Endothelial cell (in vitro differentiated cells): ENCODE results near the gene MEAF6. TPM values are rescaled to one million over a fixed set of nuclear protein-coding genes. Genes with fewer than 3 reads are reported as not detected.

Source experiments
- DNase-seq: peaks from one replicate; pipeline ENCODE4 v3.0.0; 2021; ENCODE audit warnings: low spot score
- H3K27ac Mint-ChIP-seq: one replicate; pipeline ENCODE4 v1.8.0; 2021; ENCODE audit warnings: mixed read lengths, inconsistent platforms; ENCODE audit not compliant: unreplicated experiment
- H3K27me3 Mint-ChIP-seq: one replicate; pipeline ENCODE4 v1.8.0; 2021; ENCODE audit warnings: mild to moderate bottlenecking, moderate library complexity, mixed read lengths, inconsistent platforms; ENCODE audit not compliant: unreplicated experiment
- H3K36me3 Mint-ChIP-seq: one replicate; pipeline ENCODE4 v1.8.0; 2021; ENCODE audit warnings: mild to moderate bottlenecking, low read depth, mixed read lengths, inconsistent platforms; ENCODE audit not compliant: unreplicated experiment
- H3K4me1 Mint-ChIP-seq: one replicate; pipeline ENCODE4 v1.8.0; 2021; ENCODE audit warnings: mild to moderate bottlenecking, mixed read lengths, inconsistent platforms; ENCODE audit not compliant: unreplicated experiment
- H3K4me3 Mint-ChIP-seq: one replicate; pipeline ENCODE4 v1.8.0; 2021; ENCODE audit warnings: mild to moderate bottlenecking, mixed read lengths, inconsistent platforms; ENCODE audit not compliant: unreplicated experiment
- H3K9me3 Mint-ChIP-seq: one replicate; pipeline ENCODE4 v1.8.0; 2021; ENCODE audit warnings: mixed read lengths, inconsistent platforms; ENCODE audit not compliant: unreplicated experiment
- total RNA-seq: library from RNA; stranded (reverse); fragmentation: NEBNext Ultra II Directional; extraction: Animal tissue kit (Norgen Biotek cat#: 25700); gene quantifications from one replicate; pipeline ENCODE4 v1.2.1, GENCODE V29; 2021; ENCODE audit not compliant: unreplicated experiment
- TF ChIP-seq, protein P1 (sequence below): fragments of 200-600 bp; sonication (generic); IDR thresholded peaks from one replicate; pipeline ENCODE4 v1.5.0; 2021; ENCODE audit warnings: antibody characterized with exemption; ENCODE audit not compliant: unreplicated experiment

MEAF6 gene
- total RNA-seq, 1 donor from 2014 or later, result 50.6 TPM

- Mint-ChIP-seq H3K36me3 (peaks cover 15% of the 10 kb centered on the region), H3K4me1 (peaks cover 9% of the 10 kb centered on the region), H3K9me3 (no peaks in the 10 kb centered on the region), H3K27me3 (peaks cover 12% of the 10 kb centered on the region), H3K4me3 (no peak overlapping the region), H3K27ac (no peak overlapping the region)
- DNase-seq, result no peak
- TF ChIP-seq, protein P1, sequence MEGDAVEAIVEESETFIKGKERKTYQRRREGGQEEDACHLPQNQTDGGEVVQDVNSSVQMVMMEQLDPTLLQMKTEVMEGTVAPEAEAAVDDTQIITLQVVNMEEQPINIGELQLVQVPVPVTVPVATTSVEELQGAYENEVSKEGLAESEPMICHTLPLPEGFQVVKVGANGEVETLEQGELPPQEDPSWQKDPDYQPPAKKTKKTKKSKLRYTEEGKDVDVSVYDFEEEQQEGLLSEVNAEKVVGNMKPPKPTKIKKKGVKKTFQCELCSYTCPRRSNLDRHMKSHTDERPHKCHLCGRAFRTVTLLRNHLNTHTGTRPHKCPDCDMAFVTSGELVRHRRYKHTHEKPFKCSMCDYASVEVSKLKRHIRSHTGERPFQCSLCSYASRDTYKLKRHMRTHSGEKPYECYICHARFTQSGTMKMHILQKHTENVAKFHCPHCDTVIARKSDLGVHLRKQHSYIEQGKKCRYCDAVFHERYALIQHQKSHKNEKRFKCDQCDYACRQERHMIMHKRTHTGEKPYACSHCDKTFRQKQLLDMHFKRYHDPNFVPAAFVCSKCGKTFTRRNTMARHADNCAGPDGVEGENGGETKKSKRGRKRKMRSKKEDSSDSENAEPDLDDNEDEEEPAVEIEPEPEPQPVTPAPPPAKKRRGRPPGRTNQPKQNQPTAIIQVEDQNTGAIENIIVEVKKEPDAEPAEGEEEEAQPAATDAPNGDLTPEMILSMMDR, result no peak
Measured at GRCh38 chr1:37559080-37559479, 44.5 kb upstream of the MEAF6 start.

DNA sequence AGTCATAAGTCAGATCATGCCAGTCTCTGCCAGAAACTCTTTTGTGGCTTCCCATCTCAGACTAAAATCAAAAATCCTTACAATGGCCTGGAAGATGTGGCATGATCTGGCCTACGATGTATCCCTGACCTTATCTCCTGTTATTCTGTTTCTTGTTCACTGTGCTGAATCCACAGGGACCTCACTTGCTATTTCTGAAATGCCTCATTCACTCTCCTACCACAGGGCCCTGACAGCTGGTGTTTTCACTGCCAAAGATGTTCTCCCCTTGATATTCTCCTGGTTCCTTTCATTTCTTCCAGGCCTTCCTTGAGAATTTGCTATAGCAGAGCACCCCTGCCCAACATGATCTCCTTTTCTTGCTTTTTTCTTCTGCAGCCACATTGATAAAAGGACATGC is 43.8 kb upstream of the MEAF6 start:
- H3K27ac Mint-ChIP-seq, result peak overlapping the region; percentile 33
- H3K4me3 Mint-ChIP-seq, result peak overlapping the region; percentile 21
- no peaks in the 10 kb centered on the region for H3K9me3 Mint-ChIP-seq
- H3K4me1 Mint-ChIP-seq, result peaks cover 12% of the 10 kb centered on the region
- H3K27me3 Mint-ChIP-seq, result peaks cover 12% of the 10 kb centered on the region
- TF ChIP-seq, protein P1, result no peak
- DNase-seq, result no peak
- peaks cover 15% of the 10 kb centered on the region for H3K36me3 Mint-ChIP-seq

DNA sequence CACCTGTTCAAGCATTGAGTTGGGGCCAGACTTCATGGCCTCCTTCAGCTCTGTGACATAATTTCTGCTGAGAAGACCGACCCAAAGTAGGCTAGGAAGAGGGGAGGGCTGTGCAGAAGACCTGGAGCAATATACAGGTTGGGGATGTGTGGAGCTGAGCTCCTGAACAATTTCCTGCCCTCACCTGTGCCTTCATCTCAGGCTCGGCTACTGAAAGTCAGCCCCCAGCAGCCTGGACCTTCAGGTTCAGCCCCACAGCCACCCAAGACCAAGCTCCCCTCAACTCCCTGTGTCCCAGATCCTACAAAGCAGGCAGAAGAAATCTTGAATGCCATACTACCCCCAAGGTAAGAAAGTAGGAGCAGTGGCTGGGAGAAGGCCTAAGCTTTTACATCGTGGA is 42.8 kb upstream of the MEAF6 start:
- H3K4me3 Mint-ChIP-seq, result peak overlapping the region; percentile 86
- DNase-seq, result no peak
- peak overlapping the region; percentile 92 for H3K27ac Mint-ChIP-seq
- H3K9me3 Mint-ChIP-seq, result no peaks in the 10 kb centered on the region
- peaks cover 20% of the 10 kb centered on the region for H3K4me1 Mint-ChIP-seq
- peaks cover 12% of the 10 kb centered on the region for H3K27me3 Mint-ChIP-seq
- H3K36me3 Mint-ChIP-seq, result peaks cover 20% of the 10 kb centered on the region
- TF ChIP-seq, protein P1, result no peak

- Mint-ChIP-seq H3K9me3 (no peaks in the 10 kb centered on the region), H3K4me3 (peak within 1 kb of the TSS; percentile 86), H3K36me3 (peaks cover 24% of the 10 kb centered on the region), H3K4me1 (peaks cover 23% of the 10 kb centered on the region), H3K27ac (peak within 1 kb of the TSS; percentile 92), H3K27me3 (peaks cover 12% of the 10 kb centered on the region)
- TF ChIP-seq, protein P1, result no peak
- peak; percentile 95 for DNase-seq
Measured at GRCh38 chr1:37556712-37557196, 42.2 kb upstream of the MEAF6 start, which contains the start of gene DNALI1. DNALI1 (plus strand) TSS chr1:37556940; CDS start chr1:37556995, 55 bp downstream.

- Mint-ChIP-seq H3K36me3 (peaks cover 20% of the 10 kb centered on the region), H3K27me3 (peaks cover 12% of the 10 kb centered on the region), H3K27ac (peak within 1 kb of the TSS; percentile 95), H3K4me3 (peak within 1 kb of the TSS; percentile 99), H3K9me3 (no peaks in the 10 kb centered on the region), H3K4me1 (peaks cover 23% of the 10 kb centered on the region)
- TF ChIP-seq, protein P1, result no peak
- peak; percentile 63 for DNase-seq
Measured at GRCh38 chr1:37553927-37554808, 39.6 kb upstream of the MEAF6 start, which contains the start of gene SNIP1. SNIP1 (minus strand) TSS chr1:37554293; CDS start chr1:37554229, 64 bp downstream.
